Mammary epithelial cell (primary cell): ENCODE results near the gene AUTS2.

ENCODE experiments used
- CTCF ChIP-seq, 2 donors: IDR thresholded peaks in 1 of 2; conservative IDR thresholded peaks in 1 of 2; 2 replicates each; pipeline ENCODE4 v1.5.1; 2011 to 2012; ENCODE audit warnings: inconsistent platforms in 2 of 2, low read length in 2 of 2, mild to moderate bottlenecking in 2 of 2, control low read depth in 1 of 2, low read depth in 1 of 2; ENCODE audit not compliant: insufficient read depth in 1 of 2; ENCODE audit errors: extremely low read depth in 1 of 2
- EZH2 ChIP-seq: IDR thresholded peaks from 2 replicates; pipeline ENCODE4 v1.6.1; 2012; ENCODE audit warnings: low read length, inconsistent platforms, borderline replicate concordance

DNA sequence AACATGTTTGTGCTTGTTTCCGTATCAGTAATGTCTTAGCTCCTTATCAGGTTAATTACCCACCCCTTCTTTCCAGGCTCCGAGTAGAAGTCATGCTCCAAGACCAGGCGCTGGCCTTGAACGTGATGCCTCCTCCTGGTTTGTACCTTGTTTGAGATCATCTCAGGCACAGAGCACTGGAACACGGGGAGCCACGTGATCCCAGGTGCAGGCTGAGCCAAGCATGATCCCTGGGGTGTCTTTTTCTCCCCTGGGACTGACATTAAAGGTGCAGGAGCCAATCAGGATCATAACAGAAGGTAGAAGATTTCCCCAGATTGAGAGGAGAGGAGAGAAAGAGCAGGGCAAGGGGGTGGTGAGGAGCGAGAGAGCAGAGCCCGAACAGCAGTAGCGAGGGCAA is 907.6 kb downstream of the AUTS2 start:
- TF ChIP-seq CTCF (conservative IDR thresholded peaks at IDR 0.05 in 1 of 2, IDR thresholded peaks at IDR 0.05 in 1 of 2; ENCODE audit: extremely low read depth in 1 of 2, insufficient read depth in 1 of 2, low read depth in 1 of 2, low read length in 2 of 2) (no peak), EZH2 (no peak)
